ENCODE data around the gene SLMAP. TPM values are rescaled to one million over a fixed set of nuclear protein-coding genes. Genes with fewer than 3 reads are reported as not detected.

SLMAP gene
- polyA plus RNA-seq, 1 experiment = 40.2 TPM

- no peak for DNase-seq (ENCODE audit: low read depth, low spot score)
- H3K27ac ChIP-seq (ENCODE audit: low read depth, low read length) = no peak overlapping the region
- POLR2A ChIA-PET = no interaction called here
- no peak for TF ChIP-seq CTCF (IDR thresholded peaks at IDR 0.05; ENCODE audit: low read depth, low read length)
- CTCF ChIA-PET = no interaction called here
- H3K27me3 ChIP-seq (ENCODE audit: control insufficient read depth, insufficient read depth, low read length) = no peaks in the 10 kb centered on the region
- no peaks in the 10 kb centered on the region for H3K9me3 ChIP-seq (ENCODE audit: control insufficient read depth, insufficient read depth, low read length)
- no peak overlapping the region for H3K4me3 ChIP-seq (ENCODE audit: low read depth, low read length)
These were observed 173.9 kb downstream of the SLMAP start for GRCh38 chr3:57929988-57930387.

- no peak for TF ChIP-seq CTCF (IDR thresholded peaks at IDR 0.05; ENCODE audit: low read depth, low read length)
- ChIA-PET POLR2A (no interaction called here), CTCF (no interaction called here)
- Histone ChIP-seq H3K27me3 (ENCODE audit: control insufficient read depth, insufficient read depth, low read length) (no peaks in the 10 kb centered on the region), H3K27ac (ENCODE audit: low read depth, low read length) (no peak overlapping the region), H3K9me3 (ENCODE audit: control insufficient read depth, insufficient read depth, low read length) (no peaks in the 10 kb centered on the region), H3K4me3 (ENCODE audit: low read depth, low read length) (no peak overlapping the region)
- DNase-seq (ENCODE audit: low read depth, low spot score) = no peak
These were observed 177.5 kb downstream of the SLMAP start for GRCh38 chr3:57933602-57934001.

GRCh38 chr3:57934373-57934772, 178.3 kb downstream of the SLMAP start:
- H3K4me3 ChIP-seq (ENCODE audit: low read depth, low read length) = no peak overlapping the region
- no peaks in the 10 kb centered on the region for H3K9me3 ChIP-seq (ENCODE audit: control insufficient read depth, insufficient read depth, low read length)
- CTCF ChIA-PET = interaction anchor here (1.1 kb wide), 1 partner anchor 73 kb away, joined by 3 read pairs; no protein-coding TSS in a partner anchor
- H3K27me3 ChIP-seq (ENCODE audit: control insufficient read depth, insufficient read depth, low read length) = no peaks in the 10 kb centered on the region
- POLR2A ChIA-PET = no interaction called here
- DNase-seq (ENCODE audit: low read depth, low spot score) = no peak
- H3K27ac ChIP-seq (ENCODE audit: low read depth, low read length) = no peak overlapping the region
- TF ChIP-seq CTCF (IDR thresholded peaks at IDR 0.05; ENCODE audit: low read depth, low read length) = no peak

- Histone ChIP-seq H3K4me3 (ENCODE audit: low read depth, low read length) (no peak overlapping the region), H3K27ac (ENCODE audit: low read depth, low read length) (no peak overlapping the region), H3K27me3 (ENCODE audit: control insufficient read depth, insufficient read depth, low read length) (no peaks in the 10 kb centered on the region), H3K9me3 (ENCODE audit: control insufficient read depth, insufficient read depth, low read length) (no peaks in the 10 kb centered on the region; the same call in 1 of the 2 replicates)
- no peak for DNase-seq (ENCODE audit: low read depth, low spot score)
- ChIA-PET POLR2A (interaction anchor here (0.6 kb wide), 1 partner anchor 30 kb away, joined by 7 read pairs; no protein-coding TSS in a partner anchor), CTCF (interaction anchor here (1.1 kb wide), 1 partner anchor 72 kb away, joined by 3 read pairs; no protein-coding TSS in a partner anchor)
- no peak for TF ChIP-seq CTCF (IDR thresholded peaks at IDR 0.05; ENCODE audit: low read depth, low read length)
These were observed 179.4 kb downstream of the SLMAP start for GRCh38 chr3:57935539-57935938.

- ChIA-PET POLR2A (no interaction called here), CTCF (interaction anchor here (0.6 kb wide), 1 partner anchor 396 kb away, joined by 4 read pairs; the partner anchor contains the start of gene PXK)
- peaks cover 3% of the 10 kb centered on the region for H3K9me3 ChIP-seq (ENCODE audit: control insufficient read depth, insufficient read depth, low read length)
- H3K4me3 ChIP-seq (ENCODE audit: low read depth, low read length) = no peak overlapping the region
- TF ChIP-seq CTCF (IDR thresholded peaks at IDR 0.05; ENCODE audit: low read depth, low read length) = no peak
- no peaks in the 10 kb centered on the region for H3K27me3 ChIP-seq (ENCODE audit: control insufficient read depth, insufficient read depth, low read length)
- DNase-seq (ENCODE audit: low read depth, low spot score) = no peak
- no peak overlapping the region for H3K27ac ChIP-seq (ENCODE audit: low read depth, low read length)
These were observed 181.0 kb downstream of the SLMAP start for GRCh38 chr3:57937092-57937491.
